Activated CD4-positive, CD25-positive, alpha-beta regulatory T cell treated with anti-CD3 and anti-CD28 coated beads, Interleukin-2, amount 50 U/mL, for 24 hours (primary cell): ENCODE data around the gene UNC50.

Experiments used
- ATAC-seq, 2 donors: fragments of 150-1000 bp; cut with Tn5 transposase; one replicate each; pipeline ENCODE4 v1.10.0; 2021; ENCODE audit warnings: mild to moderate bottlenecking in 1 of 2, moderate library complexity in 1 of 2

UNC50 gene

DNA sequence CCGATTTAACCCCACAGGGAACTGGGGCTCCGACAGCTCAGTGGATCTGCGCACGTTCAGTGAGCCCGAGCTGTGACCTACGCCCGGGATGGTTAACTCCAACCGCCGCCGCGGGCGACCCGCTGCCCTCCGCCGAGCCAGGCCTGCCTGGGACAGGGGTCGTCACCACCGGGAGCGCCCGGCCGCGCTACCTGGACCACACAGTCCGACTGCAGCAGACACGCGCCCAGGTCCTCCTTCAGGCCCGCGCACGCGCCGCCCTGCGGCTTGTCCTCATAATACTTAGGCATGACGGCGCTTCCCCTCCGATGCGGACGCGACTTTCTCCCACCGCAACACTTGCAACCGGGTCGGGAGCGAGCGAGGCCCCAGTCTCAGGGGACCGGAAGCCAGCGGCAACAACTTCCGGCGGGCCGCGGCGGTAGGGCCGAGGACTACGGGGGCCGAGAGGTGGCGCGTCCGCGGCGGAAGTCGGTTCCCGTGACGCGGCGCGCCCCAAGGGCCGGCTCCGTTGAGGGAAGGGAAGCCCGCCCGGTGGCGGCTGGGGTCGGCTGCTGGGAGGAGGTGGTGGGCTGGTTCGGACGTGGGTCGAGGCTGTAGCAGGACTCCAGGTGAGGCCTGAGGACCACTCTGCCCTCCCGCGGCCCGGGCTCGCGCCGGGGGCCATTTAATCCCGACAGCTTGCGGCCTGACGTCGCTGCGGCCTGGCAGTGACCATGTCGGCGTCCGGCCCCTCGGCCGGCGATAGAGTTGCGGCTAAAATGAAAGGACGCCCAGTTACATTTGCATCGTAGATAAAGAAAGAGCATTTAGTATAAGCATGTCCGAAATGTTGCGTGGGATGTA lies at the start of gene UNC50, which contains the start of gene COA5:
Gene UNC50, plus strand, starts transcription at position 474 of the 846 bp plus-strand sequence. CDS start 1,171 bp downstream, outside the sequence.
Gene COA5, minus strand, starts transcription at position 397 of the 846 bp plus-strand sequence. Its CDS starts 107 bp downstream, at position 290.
- peak; percentile 93 to 94 for ATAC-seq

GRCh38 chr2:98558852-98559530 lies 49.4 kb upstream of the UNC50 start:
- ATAC-seq, result no peak

DNA sequence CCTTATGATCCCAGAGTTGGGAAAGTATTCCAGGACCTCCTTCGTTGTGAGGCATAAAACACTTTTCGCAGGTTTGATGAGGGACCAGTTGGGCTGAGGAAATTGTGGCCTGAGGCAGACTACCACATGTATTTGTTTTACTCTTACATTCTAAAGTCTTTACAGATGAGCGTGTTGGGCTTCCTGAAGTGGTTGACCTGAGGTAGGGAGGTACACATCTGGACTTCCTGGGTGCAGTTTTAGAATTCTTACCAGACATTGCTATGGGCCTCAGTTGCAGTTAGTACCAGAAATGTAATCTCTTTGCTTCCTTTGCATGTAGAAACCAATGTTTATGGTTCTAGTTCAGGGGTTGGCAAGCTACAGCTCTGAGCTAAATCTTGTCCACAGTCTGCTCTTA lies 48.8 kb upstream of the UNC50 start:
- ATAC-seq, result no peak

DNA sequence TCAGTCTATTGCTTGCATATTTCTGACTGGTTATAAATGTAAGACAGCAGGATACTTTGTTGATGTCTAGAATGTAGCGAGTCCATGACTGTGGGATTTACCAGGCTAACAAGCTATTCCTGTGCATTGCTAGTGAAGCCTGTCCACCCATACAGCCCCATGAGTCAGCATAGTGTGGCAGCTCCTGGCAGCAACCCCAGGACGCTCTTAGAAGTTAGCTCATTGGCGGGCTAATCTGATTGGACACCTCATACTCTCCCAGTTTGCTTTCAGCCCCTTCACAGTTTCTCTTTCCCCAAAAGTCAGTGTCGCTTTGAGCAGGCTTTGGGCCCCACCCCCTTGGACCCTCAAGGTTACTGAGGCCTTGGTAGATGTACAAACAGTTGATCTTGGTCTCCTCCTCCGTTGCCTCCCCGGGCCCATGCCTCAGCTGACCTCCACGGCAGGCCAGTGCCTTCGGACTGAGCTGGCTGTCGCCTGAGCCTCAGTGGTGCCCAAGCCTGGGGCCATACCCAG lies 48.1 kb upstream of the UNC50 start:
- no peak for ATAC-seq

GRCh38 chr2:98561018-98561417 lies 47.4 kb upstream of the UNC50 start:
- ATAC-seq, result no peak

GRCh38 chr2:98561902-98562695 lies 46.3 kb upstream of the UNC50 start:
- ATAC-seq, result no peak

- ATAC-seq, result no peak
Measured at GRCh38 chr2:98563394-98563793, 45.0 kb upstream of the UNC50 start.

GRCh38 chr2:98564541-98565132 lies 43.8 kb upstream of the UNC50 start:
- ATAC-seq, result no peak

DNA sequence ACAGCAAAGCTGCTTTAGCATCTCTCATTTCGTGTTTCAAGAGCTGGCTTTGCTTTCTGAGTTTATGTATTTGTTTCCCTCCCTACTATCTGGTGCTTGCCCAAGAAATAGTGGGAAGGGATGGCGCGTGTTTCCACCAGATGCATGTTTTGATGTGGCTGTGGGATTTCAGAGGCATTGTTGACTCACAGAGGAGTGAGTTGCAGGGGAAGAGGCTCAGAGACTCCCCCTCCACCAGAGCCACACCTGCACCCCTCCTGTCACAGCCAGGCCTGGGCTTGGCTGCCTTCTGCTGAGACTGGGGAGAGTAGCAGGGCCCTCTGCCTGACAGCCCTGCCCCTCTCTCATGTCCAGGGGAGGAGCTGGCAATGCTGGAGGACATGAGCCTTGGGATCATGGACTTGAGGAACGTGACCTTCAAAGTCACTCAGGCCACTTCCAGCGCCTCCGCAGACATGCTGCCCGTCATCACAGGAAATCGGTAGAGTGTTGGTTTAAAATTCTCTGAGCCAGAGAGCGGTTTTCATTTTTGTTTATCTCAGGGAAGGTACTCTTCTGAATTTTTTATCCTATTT lies 43.0 kb upstream of the UNC50 start:
- ATAC-seq, result no peak

DNA sequence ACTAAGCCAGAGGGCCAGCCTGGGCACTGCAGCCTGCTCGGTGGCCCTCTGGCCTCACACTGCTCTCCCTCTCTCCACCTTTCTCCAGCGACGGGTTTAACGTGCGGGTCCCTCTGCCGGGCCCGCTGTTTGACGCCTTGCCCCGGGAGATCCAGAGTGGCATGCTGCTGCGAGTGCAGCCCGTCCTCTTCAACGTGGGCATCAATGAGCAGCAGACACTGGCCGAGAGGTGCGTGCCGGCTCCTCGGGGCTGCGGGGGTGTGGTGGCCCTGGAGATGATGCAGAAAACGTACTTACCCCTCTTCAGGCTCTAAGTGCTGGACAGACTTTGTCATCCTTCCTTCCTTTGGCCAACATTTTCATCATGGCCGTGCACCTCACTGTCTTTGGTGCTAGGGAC lies 42.4 kb upstream of the UNC50 start:
- ATAC-seq, result no peak

- ATAC-seq, result no peak
Measured at GRCh38 chr2:98568161-98568956, 40.0 kb upstream of the UNC50 start.

DNA sequence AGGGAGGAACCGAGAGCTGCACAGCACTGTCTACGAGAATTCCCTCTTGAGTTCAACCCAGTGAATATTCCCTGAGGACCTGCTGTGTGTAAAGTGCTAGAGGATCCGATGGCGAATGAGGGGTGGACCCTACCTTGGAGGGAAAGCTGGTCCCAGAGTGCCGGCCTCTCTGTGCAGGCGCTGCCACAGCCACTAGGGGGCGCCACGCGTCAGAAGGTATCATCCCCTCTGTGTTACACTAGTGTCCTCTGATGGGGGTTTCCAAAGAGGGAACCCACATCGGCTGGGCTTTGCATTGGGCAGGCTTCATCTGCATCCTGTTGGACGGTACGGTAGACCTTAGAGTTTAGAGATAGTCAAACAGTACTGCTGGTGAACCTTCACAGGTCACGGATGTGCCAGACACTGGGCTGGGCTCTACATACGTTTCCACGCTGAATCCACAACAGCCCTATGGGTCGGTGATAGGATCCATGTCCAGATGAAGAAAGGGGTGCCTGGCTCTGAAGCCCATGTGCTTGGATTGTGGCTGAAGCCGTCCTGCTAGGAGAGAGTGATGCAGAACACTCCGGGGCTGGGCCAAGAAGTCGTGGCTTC lies 39.1 kb upstream of the UNC50 start:
- ATAC-seq, result peak; percentile 56 to 66

GRCh38 chr2:98569915-98570314 lies 38.5 kb upstream of the UNC50 start:
- ATAC-seq, result no peak

DNA sequence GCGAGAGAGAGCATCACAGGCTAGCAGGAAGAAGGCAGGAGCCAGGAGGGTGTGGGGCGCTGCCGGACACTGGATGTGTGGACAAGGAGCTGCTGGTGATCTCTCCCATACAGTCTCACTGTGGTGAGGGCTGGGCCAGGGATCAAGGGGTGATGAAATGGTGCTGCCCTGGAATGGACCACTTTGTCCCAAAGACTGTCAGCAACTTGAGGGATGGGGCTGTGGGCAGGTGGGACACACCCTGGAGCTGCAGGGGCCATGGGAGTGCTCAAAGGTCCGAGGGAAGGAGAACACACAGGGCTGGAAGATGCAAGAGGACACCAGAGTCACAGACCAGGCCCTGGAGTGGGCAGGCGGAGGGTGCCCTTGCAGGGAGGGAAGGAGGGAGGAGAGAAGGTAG lies 38.0 kb upstream of the UNC50 start:
- no peak for ATAC-seq

- ATAC-seq, result no peak
Measured at GRCh38 chr2:98571121-98571701, 37.2 kb upstream of the UNC50 start.

DNA sequence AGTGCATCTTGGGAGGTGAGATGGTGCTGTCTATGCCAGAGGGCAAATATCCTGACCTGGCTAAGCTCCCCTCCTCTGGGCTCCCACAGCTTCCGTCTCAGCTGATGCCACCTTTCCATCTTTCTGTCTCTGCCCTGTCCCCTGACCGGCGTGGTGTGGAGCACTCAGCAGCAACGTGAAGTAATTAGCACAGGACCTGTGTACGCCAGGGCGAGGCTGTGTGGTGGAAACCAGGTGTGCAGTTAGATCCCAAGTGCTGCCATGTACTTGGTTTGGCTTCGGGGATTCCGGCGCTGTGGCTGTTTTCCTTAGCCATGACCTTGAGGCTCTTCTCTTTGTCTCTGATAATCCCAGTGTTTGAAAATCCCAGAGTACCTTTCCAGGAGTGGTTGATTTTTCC lies 36.6 kb upstream of the UNC50 start:
- ATAC-seq, result no peak

DNA sequence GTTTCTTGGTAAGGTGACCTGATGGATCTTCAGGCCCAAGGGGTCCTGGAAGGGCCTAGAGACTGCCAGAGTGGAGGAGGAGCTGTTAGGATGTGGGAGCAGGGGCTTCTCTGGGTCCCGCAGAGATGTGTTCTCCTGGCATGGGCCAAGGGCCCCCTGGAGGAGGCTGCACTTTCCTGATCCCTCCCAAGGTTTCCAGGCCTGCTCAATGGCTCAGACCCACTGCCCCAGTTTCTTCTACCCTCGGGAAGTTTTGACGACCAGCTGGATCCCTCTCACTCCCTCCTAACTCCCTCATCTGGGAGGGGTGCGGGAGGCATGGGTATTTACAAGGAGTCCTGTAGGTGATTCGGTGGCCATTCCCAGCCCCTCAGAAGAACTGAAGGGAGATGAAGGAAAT lies 36.2 kb upstream of the UNC50 start:
- ATAC-seq, result no peak

GRCh38 chr2:98572676-98573075 lies 35.7 kb upstream of the UNC50 start:
- no peak for ATAC-seq

DNA sequence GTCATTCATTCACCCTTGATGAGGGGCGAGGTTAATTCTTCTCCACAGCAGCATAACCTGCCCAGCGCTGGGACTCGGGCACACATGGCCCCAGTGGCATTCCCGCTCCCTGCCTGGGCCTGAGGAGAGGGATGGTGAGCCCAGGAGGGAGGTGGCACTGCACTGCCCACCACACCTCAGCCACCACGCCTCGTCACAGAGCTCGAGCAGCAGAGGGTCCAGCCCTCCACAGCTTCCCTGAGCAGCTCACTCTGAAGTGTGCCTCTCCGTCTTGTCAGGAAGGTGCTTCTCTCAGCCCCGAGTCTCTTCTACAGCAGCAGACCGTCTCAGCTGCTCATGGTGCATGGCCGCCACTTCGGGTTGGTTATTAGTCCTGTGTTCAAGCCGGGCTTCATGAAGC lies 35.0 kb upstream of the UNC50 start:
- no peak for ATAC-seq

- ATAC-seq, result no peak
Measured at GRCh38 chr2:98576666-98577312, 31.6 kb upstream of the UNC50 start.
